ENCODE data around the gene CBFA2T2. TPM values are rescaled to one million over a fixed set of nuclear protein-coding genes. Genes with fewer than 3 reads are reported as not detected.
A peak's percentile ranks its signal among the peaks of the same experiment; 100 is the strongest.

Gene CBFA2T2
- total RNA-seq, 2 donors from 2014 or later = 10.6 to 12.5 TPM

DNA sequence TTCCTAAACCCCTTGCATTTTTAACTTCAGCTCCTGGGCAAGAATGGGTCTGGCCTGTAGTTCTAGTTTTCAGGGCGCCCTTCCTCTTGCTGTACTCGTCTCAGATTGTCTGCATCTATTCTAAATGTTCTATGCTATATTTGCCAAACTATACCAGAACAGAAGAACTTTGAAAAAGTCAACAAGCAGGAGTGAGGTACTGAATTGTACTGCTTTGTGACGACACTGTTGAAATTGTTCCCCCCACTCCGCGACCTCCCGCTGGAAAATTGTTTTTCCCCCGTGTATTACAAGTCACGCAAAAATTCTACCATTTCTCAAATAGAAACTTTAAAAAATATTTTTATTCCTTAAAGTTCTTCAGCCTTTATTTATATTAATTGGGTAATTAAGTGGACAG, 73.9 kb downstream of the CBFA2T2 start:
- no peak for ATAC-seq
- intact Hi-C loops (cut with DNase I) = no loop called here
- no peak overlapping the region for H3K27ac ChIP-seq
- no peaks in the 10 kb centered on the region for H3K36me3 ChIP-seq (replicated peaks in 1 of 2; ENCODE audit: insufficient read depth in 1 of 2, low read depth in 2 of 2)
- H3K9me3 ChIP-seq = no peaks in the 10 kb centered on the region
- 88 to 91% methylated on average over 8 of the region's 8 CpGs for WGBS, 2 donors
- no peak overlapping the region for H3K4me3 ChIP-seq
- no peaks in the 10 kb centered on the region for H3K27me3 ChIP-seq
- peaks cover 25% of the 10 kb centered on the region for H3K4me1 ChIP-seq
- no peak for DNase-seq
- no peak for TF ChIP-seq POLR2A (IDR thresholded peaks at IDR 0.05)
- TF ChIP-seq, protein P1, sequence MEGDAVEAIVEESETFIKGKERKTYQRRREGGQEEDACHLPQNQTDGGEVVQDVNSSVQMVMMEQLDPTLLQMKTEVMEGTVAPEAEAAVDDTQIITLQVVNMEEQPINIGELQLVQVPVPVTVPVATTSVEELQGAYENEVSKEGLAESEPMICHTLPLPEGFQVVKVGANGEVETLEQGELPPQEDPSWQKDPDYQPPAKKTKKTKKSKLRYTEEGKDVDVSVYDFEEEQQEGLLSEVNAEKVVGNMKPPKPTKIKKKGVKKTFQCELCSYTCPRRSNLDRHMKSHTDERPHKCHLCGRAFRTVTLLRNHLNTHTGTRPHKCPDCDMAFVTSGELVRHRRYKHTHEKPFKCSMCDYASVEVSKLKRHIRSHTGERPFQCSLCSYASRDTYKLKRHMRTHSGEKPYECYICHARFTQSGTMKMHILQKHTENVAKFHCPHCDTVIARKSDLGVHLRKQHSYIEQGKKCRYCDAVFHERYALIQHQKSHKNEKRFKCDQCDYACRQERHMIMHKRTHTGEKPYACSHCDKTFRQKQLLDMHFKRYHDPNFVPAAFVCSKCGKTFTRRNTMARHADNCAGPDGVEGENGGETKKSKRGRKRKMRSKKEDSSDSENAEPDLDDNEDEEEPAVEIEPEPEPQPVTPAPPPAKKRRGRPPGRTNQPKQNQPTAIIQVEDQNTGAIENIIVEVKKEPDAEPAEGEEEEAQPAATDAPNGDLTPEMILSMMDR (IDR thresholded peaks at IDR 0.05) = no peak

DNA sequence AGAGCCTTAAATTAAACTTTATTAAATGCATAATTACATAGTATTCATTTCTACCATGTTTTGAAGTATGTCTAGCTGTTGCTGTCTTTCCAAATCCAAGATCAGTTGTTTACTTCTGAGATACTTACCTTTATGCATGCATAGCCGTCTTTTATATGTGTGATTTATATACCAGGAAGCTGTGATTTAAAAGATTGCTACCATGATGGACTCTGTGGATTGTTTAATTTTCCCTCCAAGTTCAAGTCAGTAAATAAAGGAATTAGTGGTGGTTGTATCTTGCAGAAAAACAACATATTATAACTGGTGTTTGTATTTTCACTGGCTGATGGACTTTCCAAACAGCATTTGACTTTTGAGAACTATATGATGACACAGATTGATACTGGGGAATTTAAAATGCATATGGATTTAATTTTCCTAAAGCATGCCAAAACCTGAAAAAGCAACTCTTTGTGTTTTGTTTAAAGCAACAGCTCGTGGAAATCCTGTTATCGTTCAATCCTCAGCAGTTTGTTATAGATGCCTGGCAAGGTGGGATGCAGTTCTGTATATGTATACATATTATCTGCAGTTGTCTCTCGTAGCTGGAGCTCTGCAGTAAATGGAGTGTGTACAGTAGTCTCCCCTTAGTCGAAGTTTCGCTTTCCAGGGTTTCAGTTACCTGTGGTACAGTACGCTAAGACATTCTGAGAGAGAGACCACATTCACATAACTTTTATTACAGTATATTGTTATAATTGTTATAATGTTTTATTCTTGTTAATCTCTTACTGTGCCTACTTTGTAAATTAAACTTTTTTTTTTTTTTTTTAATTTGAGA, 77.1 kb downstream of the CBFA2T2 start:
- H3K27ac ChIP-seq = no peak overlapping the region
- no peak for ATAC-seq
- no peaks in the 10 kb centered on the region for H3K36me3 ChIP-seq (replicated peaks in 1 of 2; ENCODE audit: insufficient read depth in 1 of 2, low read depth in 2 of 2)
- no peaks in the 10 kb centered on the region for H3K9me3 ChIP-seq
- no peak for DNase-seq
- TF ChIP-seq, protein P1 (IDR thresholded peaks at IDR 0.05) = no peak
- TF ChIP-seq POLR2A (IDR thresholded peaks at IDR 0.05) = no peak
- no peaks in the 10 kb centered on the region for H3K27me3 ChIP-seq
- H3K4me3 ChIP-seq = no peak overlapping the region
- intact Hi-C loops (cut with DNase I) = no loop called here
- peaks cover 36% of the 10 kb centered on the region for H3K4me1 ChIP-seq
- 79 to 83% methylated on average over 7 of the region's 7 CpGs for WGBS, 2 donors

DNA sequence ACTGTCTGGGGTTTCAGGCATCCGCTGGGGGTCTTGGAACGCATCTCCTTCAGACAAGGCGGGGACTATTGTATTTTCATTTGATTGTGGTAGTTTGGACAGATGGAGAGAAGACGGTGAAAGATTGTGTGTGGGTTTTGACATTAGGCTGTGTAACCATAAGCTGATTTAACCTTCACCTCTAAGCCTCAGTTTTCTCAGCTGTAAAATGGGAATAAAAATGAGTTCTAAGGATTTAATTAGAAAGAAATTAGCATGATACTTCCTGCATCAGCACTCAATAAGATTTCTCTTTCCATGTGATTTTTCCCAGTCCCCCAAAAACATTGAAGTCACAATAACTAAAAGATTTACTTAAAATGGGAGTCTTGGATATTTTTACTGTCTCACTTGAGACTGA, 78.1 kb downstream of the CBFA2T2 start:
- H3K27me3 ChIP-seq = no peaks in the 10 kb centered on the region
- H3K4me3 ChIP-seq = no peak overlapping the region
- no peaks in the 10 kb centered on the region for H3K36me3 ChIP-seq (replicated peaks in 1 of 2; ENCODE audit: insufficient read depth in 1 of 2, low read depth in 2 of 2)
- peaks cover 27% of the 10 kb centered on the region for H3K4me1 ChIP-seq
- intact Hi-C loops (cut with DNase I) = no loop called here
- ATAC-seq (no peak), DNase-seq (no peak)
- no peaks in the 10 kb centered on the region for H3K9me3 ChIP-seq
- 96 to 97% methylated on average over 4 of the region's 4 CpGs for whole genome bisulfite sequencing, 2 donors
- no peak overlapping the region for H3K27ac ChIP-seq
- TF ChIP-seq POLR2A (IDR thresholded peaks at IDR 0.05) = no peak
- TF ChIP-seq, protein P1 (IDR thresholded peaks at IDR 0.05) = no peak

DNA sequence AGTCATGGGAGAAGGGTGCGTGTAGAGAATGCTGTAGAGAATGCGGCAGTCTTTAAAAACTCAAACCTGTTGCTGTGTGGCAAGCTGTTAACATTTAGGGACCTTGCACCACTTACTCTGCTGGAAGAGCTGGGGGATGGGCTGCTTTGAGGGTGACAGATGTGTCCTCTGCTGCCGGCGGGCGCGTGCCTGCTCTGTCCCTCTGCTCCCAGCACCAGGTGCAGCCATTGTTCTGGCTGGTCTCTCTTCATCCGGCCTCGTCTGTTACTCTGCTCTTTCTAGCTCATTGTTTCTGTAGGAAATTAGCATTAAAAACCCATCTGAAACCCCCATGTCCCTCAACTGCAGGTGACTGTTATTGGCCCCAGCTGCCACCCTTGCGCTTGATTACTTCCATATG, 78.5 kb downstream of the CBFA2T2 start:
- DNase-seq (peak in 3 of 4 donors; percentile 27 to 40 (median 33)), ATAC-seq (no peak)
- Histone ChIP-seq H3K4me3 (no peak overlapping the region), H3K36me3 (replicated peaks in 1 of 2; ENCODE audit: insufficient read depth in 1 of 2, low read depth in 2 of 2) (no peaks in the 10 kb centered on the region), H3K9me3 (no peaks in the 10 kb centered on the region), H3K4me1 (peaks cover 26% of the 10 kb centered on the region), H3K27ac (no peak overlapping the region), H3K27me3 (no peaks in the 10 kb centered on the region)
- TF ChIP-seq, protein P1 (IDR thresholded peaks at IDR 0.05) = no peak
- TF ChIP-seq POLR2A (IDR thresholded peaks at IDR 0.05) = no peak
- WGBS, 2 donors = 81 to 92% methylated on average over 9 of the region's 9 CpGs
- intact Hi-C loops (cut with DNase I) = no loop called here
